Gastroesophageal sphincter (tissue), 3 donors: ENCODE measurements around the gene OTOGL.
"Not testable (repeated sequence)": the region's sequence is repeated elsewhere in the genome, so short reads cannot be mapped to it uniquely, and the experiment has no call there.

Experiments
- CTCF ChIP-seq, 4 experiments: fragments of 200-600 bp in 2 of 4; fragments of 450-650 bp in 2 of 4; sonication (generic) in 1 of 4; IDR thresholded peaks; one replicate each; pipeline ENCODE4 v1.5.1; 2017 to 2019; ENCODE audit warnings: antibody characterized with exemption in 4 of 4, mild to moderate bottlenecking in 2 of 4, moderate library complexity in 2 of 4
- POLR2A ChIP-seq, 2 donors: fragments of 450-650 bp; IDR thresholded peaks; one replicate each; pipeline ENCODE4 v1.6.1; 2017; ENCODE audit warnings: antibody characterized with exemption in 2 of 2, mild to moderate bottlenecking in 2 of 2, moderate library complexity in 1 of 2
- POLR2AphosphoS5 ChIP-seq: sonication (generic); formaldehyde crosslinking; IDR thresholded peaks from one replicate; pipeline ENCODE4 v1.6.1; 2017; ENCODE audit warnings: antibody characterized with exemption

- not testable (repeated sequence) for TF ChIP-seq CTCF (IDR thresholded peaks at IDR 0.05); POLR2A (IDR thresholded peaks at IDR 0.05); POLR2AphosphoS5
Observed at GRCh38 chr12:80249581-80249980, 150.2 kb downstream of the OTOGL start.
